DND-41 (cell line): ENCODE measurements around the gene PTPRD.

ENCODE experiments used
- ATAC-seq: fragments of 200-7000 bp; cut with Tn5 transposase; 3 replicates; pipeline ENCODE4 v1.9.1; 2021; ENCODE audit warnings: low read depth; ENCODE audit not compliant: insufficient read depth
- DNase-seq: peaks from one replicate; pipeline ENCODE4 v3.0.0-alpha.2; 2020
- H2AFZ ChIP-seq: 2 replicates; pipeline ENCODE4 v1.6.0; 2012; ENCODE audit warnings: low read depth, low read length
- H3K27ac ChIP-seq: 2 replicates; pipeline ENCODE4 v1.5.1; 2012; ENCODE audit warnings: low read length, inconsistent platforms
- H3K27me3 ChIP-seq: fragments of 200-600 bp; sonication (generic); 2 replicates; pipeline ENCODE4 v1.6.0; 2012; ENCODE audit warnings: low read length, mild to moderate bottlenecking, inconsistent platforms; ENCODE audit not compliant: insufficient read depth, poor library complexity
- H3K36me3 ChIP-seq: 2 replicates; pipeline ENCODE4 v1.5.1; 2012; ENCODE audit warnings: low read length, inconsistent platforms; ENCODE audit not compliant: insufficient read depth
- H3K4me1 ChIP-seq: 2 replicates; pipeline ENCODE4 v1.5.1; 2012; ENCODE audit warnings: mild to moderate bottlenecking, low read length; ENCODE audit not compliant: insufficient read depth
- H3K4me2 ChIP-seq: 2 replicates; pipeline ENCODE4 v1.6.0; 2012; ENCODE audit warnings: mild to moderate bottlenecking, moderate library complexity, low read length, inconsistent platforms; ENCODE audit not compliant: insufficient read depth
- H3K4me3 ChIP-seq, 2 experiments: fragments of 200-600 bp in 1 of 2; shearing (Covaris generic) in 1 of 2; 2 replicates each; pipeline ENCODE4 v1.5.1; 2012 to 2016; ENCODE audit warnings: inconsistent platforms in 2 of 2, low read length in 2 of 2, mild to moderate bottlenecking in 2 of 2, low read depth in 1 of 2, moderate library complexity in 1 of 2
- H3K79me2 ChIP-seq: 2 replicates; pipeline ENCODE4 v1.6.0; 2012; ENCODE audit warnings: low read length, inconsistent platforms; ENCODE audit not compliant: insufficient read depth
- H3K9ac ChIP-seq: 2 replicates; pipeline ENCODE4 v1.6.0; 2012; ENCODE audit warnings: low read depth, mild to moderate bottlenecking, inconsistent platforms, low read length, moderate library complexity
- H3K9me3 ChIP-seq: 2 replicates; pipeline ENCODE4 v1.5.1; 2012; ENCODE audit warnings: low read length, moderate library complexity, mild to moderate bottlenecking, inconsistent platforms; ENCODE audit not compliant: insufficient read depth, severe bottlenecking
- H4K20me1 ChIP-seq: 2 replicates; pipeline ENCODE4 v1.6.0; 2012; ENCODE audit warnings: low read length; ENCODE audit not compliant: insufficient read depth
- CTCF ChIP-seq: IDR thresholded peaks from 2 replicates; pipeline ENCODE4 v1.5.1; 2012; ENCODE audit warnings: borderline replicate concordance, low read length, moderate library complexity, mild to moderate bottlenecking; ENCODE audit not compliant: poor library complexity, severe bottlenecking; ENCODE audit errors: extremely low read depth
- EZH2 ChIP-seq: IDR thresholded peaks from 3 replicates; pipeline ENCODE4 v1.6.1; 2012; ENCODE audit warnings: borderline replicate concordance, low read depth, mild to moderate bottlenecking, moderate library complexity, low read length, inconsistent platforms; ENCODE audit not compliant: severe bottlenecking

Gene PTPRD

GRCh38 chr9:9949978-9950377 lies 662.8 kb downstream of the PTPRD start:
- no peak for TF ChIP-seq EZH2
- TF ChIP-seq CTCF, result no peak
- H2AFZ ChIP-seq, result no peak overlapping the region
- no peak for DNase-seq
- no peaks in the 10 kb centered on the region for H3K4me1 ChIP-seq
- no peaks in the 10 kb centered on the region for H3K36me3 ChIP-seq
- H3K27ac ChIP-seq, result no peak overlapping the region
- no peaks in the 10 kb centered on the region for H3K27me3 ChIP-seq
- H3K79me2 ChIP-seq, result no peaks in the 10 kb centered on the region
- H4K20me1 ChIP-seq, result no peaks in the 10 kb centered on the region
- H3K9me3 ChIP-seq, result no peaks in the 10 kb centered on the region
- no peak overlapping the region for H3K4me3 ChIP-seq
- no peak overlapping the region for H3K4me2 ChIP-seq
- no peak for ATAC-seq
- no peak overlapping the region for H3K9ac ChIP-seq

DNA sequence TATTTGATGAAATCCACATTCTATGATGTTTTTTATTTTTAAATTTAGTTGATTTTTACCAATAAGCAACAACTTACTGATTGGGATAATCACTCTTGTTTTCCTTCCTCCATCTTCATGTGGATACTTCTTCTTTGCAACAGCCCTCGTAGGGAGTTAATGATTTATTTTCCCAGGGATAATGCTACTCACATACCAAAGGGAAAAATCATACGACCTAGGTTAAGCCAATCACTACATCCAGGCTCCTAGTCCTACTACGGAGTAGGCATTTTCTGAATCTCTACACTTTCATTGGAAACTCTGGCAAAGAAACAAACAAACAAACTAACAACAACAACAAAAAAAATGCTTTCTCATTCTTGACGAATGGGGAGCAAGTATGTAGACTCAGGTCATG lies 663.4 kb downstream of the PTPRD start:
- Histone ChIP-seq H2AFZ (no peak overlapping the region), H3K4me2 (no peak overlapping the region), H3K27ac (no peak overlapping the region), H3K9me3 (no peaks in the 10 kb centered on the region), H4K20me1 (no peaks in the 10 kb centered on the region), H3K79me2 (no peaks in the 10 kb centered on the region), H3K4me1 (no peaks in the 10 kb centered on the region), H3K4me3 (no peak overlapping the region), H3K36me3 (no peaks in the 10 kb centered on the region), H3K9ac (no peak overlapping the region), H3K27me3 (no peaks in the 10 kb centered on the region)
- TF ChIP-seq CTCF (no peak), EZH2 (no peak)
- no peak for DNase-seq
- no peak for ATAC-seq

DNA sequence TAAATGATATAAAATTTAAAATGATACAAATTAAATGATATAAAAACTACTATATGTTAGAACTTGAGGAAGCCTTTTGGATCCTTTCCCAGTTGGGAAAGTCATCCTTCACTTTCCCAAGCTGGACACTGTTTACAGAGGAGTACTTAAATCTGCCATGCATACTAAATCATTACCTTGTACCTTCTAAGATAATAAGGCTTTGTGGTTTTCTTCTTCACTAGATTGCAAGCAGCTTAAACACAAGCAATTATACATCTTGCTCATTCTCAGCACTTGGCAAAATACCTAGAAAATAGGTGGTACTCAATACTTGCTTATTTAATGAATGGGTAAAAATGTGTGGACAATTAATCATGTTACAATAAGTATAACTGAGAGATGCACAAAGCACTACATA lies 666.8 kb downstream of the PTPRD start:
- H3K9me3 ChIP-seq, result no peaks in the 10 kb centered on the region
- H4K20me1 ChIP-seq, result no peaks in the 10 kb centered on the region
- ATAC-seq (no peak), DNase-seq (no peak)
- no peaks in the 10 kb centered on the region for H3K79me2 ChIP-seq
- no peak overlapping the region for H3K27ac ChIP-seq
- H3K36me3 ChIP-seq, result no peaks in the 10 kb centered on the region
- H3K27me3 ChIP-seq, result no peaks in the 10 kb centered on the region
- H3K9ac ChIP-seq, result no peak overlapping the region
- TF ChIP-seq EZH2 (no peak), CTCF (no peak)
- no peak overlapping the region for H2AFZ ChIP-seq
- no peak overlapping the region for H3K4me3 ChIP-seq
- no peaks in the 10 kb centered on the region for H3K4me1 ChIP-seq
- no peak overlapping the region for H3K4me2 ChIP-seq
